Immature natural killer cell (primary cell): ENCODE data around the gene C12orf57. TPM values are rescaled to one million over a fixed set of nuclear protein-coding genes. Genes with fewer than 3 reads are reported as not detected.

Source experiments
- DNase-seq, 3 donors: peaks; one replicate each; pipeline ENCODE4 v3.0.0; 2022; ENCODE audit warnings: mixed read lengths in 1 of 3
- H3K27ac Mint-ChIP-seq, 6 donors: one replicate each; pipeline ENCODE4 v1.8.0; 2020; ENCODE audit warnings: mixed read lengths in 6 of 6, mild to moderate bottlenecking in 5 of 6, inconsistent platforms in 4 of 6, moderate library complexity in 3 of 6
- H3K27me3 Mint-ChIP-seq, 3 donors: one replicate each; pipeline ENCODE4 v1.8.0; 2020 to 2021; ENCODE audit warnings: low read depth in 3 of 3, mild to moderate bottlenecking in 3 of 3, mixed read lengths in 3 of 3, moderate library complexity in 3 of 3, inconsistent platforms in 1 of 3
- H3K36me3 Mint-ChIP-seq, 3 donors: one replicate each; pipeline ENCODE4 v1.8.0; 2020; ENCODE audit warnings: mixed read lengths in 3 of 3, inconsistent platforms in 2 of 3, mild to moderate bottlenecking in 2 of 3
- H3K4me1 Mint-ChIP-seq, 2 donors: one replicate each; pipeline ENCODE4 v1.8.0; 2020; ENCODE audit warnings: inconsistent platforms in 2 of 2, mild to moderate bottlenecking in 2 of 2, mixed read lengths in 2 of 2, moderate library complexity in 1 of 2
- H3K4me3 Mint-ChIP-seq, 5 donors: one replicate each; pipeline ENCODE4 v1.8.0; 2020; ENCODE audit warnings: mild to moderate bottlenecking in 5 of 5, mixed read lengths in 5 of 5, inconsistent platforms in 3 of 5, moderate library complexity in 3 of 5
- H3K9me3 Mint-ChIP-seq, 6 donors: one replicate each; pipeline ENCODE4 v1.8.0; 2020; ENCODE audit warnings: mild to moderate bottlenecking in 6 of 6, mixed read lengths in 6 of 6, inconsistent platforms in 4 of 6, moderate library complexity in 3 of 6
- polyA plus RNA-seq, 3 donors: library from polyadenylated mRNA; unstranded; fragments of 300-500 nt; fragmentation: Illumina TruSeq; gene quantifications; one replicate each; pipeline ENCODE4 v1.2.3, GENCODE V29; 2021

C12orf57 gene
- polyA plus RNA-seq, 3 donors from 2014 or later = 83.7 to 315 (median 170) TPM

GRCh38 chr12:6937481-6938352 lies 6.1 kb upstream of the C12orf57 start:
- peaks cover 0 to 1% (median under 1%) of the 10 kb centered on the region in 3 donors for H3K27me3 Mint-ChIP-seq
- peaks cover 0 to 8% (median 0%) of the 10 kb centered on the region in 3 donors for H3K36me3 Mint-ChIP-seq
- DNase-seq = peak; percentile 91 to 94 (median 94)
- H3K27ac Mint-ChIP-seq = peak overlapping the region; percentile 69 to 91 (median 86)
- H3K4me1 Mint-ChIP-seq = peaks cover 23 to 28% of the 10 kb centered on the region in 2 donors
- H3K4me3 Mint-ChIP-seq = peak overlapping the region; percentile 77 to 85 (median 84)
- no peaks in the 10 kb centered on the region for H3K9me3 Mint-ChIP-seq

DNA sequence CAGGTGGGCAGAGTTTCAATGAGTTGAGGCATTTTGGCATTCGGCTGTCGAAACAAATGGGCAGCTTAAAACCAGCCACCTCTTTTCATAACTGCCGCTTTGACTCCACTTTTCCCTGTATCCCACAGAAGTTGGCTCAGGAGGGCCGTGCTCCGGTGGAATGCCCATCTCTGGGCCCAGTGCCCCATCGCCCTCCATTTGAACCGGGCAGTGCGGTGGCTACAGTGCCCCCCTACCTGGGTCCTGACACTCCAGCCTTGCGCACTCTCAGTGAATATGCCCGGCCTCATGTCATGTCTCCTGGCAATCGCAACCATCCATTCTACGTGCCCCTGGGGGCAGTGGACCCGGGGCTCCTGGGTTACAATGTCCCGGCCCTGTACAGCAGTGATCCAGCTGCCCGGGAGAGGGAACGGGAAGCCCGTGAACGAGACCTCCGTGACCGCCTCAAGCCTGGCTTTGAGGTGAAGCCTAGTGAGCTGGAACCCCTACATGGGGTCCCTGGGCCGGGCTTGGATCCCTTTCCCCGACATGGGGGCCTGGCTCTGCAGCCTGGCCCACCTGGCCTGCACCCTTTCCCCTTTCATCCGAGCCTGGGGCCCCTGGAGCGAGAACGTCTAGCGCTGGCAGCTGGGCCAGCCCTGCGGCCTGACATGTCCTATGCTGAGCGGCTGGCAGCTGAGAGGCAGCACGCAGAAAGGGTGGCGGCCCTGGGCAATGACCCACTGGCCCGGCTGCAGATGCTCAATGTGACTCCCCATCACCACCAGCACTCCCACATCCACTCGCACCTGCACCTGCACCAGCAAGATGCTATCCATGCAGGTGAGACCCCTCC lies 5.2 kb upstream of the C12orf57 start:
- no peaks in the 10 kb centered on the region for H3K9me3 Mint-ChIP-seq
- peak overlapping the region; percentile 69 to 91 (median 88) for H3K27ac Mint-ChIP-seq
- H3K36me3 Mint-ChIP-seq = peaks cover 0 to 8% (median 0%) of the 10 kb centered on the region in 3 donors
- H3K27me3 Mint-ChIP-seq = peaks cover 2 to 5% (median 4%) of the 10 kb centered on the region in 3 donors
- no peak for DNase-seq
- peak overlapping the region in 4 of 5 donors; percentile 81 to 85 (median 84) for H3K4me3 Mint-ChIP-seq
- peaks cover 32 to 34% of the 10 kb centered on the region in 2 donors for H3K4me1 Mint-ChIP-seq

- no peak for DNase-seq
- Mint-ChIP-seq H3K4me1 (peaks cover 38 to 40% of the 10 kb centered on the region in 2 donors), H3K27me3 (peaks cover 6 to 11% (median 8%) of the 10 kb centered on the region in 3 donors), H3K9me3 (no peaks in the 10 kb centered on the region), H3K27ac (peak overlapping the region in 5 of 6 donors; percentile 51 to 90 (median 82)), H3K4me3 (peak overlapping the region in 4 of 5 donors; percentile 7 to 63 (median 26)), H3K36me3 (peaks cover 0 to 8% (median 0%) of the 10 kb centered on the region in 3 donors)
Measured at GRCh38 chr12:6939191-6939540, 4.7 kb upstream of the C12orf57 start.

DNA sequence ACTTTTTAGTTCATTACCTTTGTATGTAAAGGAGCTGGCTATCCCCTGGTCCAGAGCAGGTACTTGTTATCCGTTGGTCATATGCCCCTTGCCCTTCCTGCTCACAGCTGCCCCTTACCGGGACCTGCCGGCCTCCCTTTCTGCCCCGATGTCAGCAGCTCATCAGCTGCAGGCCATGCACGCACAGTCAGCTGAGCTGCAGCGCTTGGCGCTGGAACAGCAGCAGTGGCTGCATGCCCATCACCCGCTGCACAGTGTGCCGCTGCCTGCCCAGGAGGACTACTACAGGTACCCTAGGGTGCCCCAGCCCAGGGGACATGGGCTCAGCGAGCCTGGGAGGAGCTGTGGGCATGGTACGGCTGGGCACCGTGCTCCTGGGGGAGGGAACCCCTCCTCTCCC lies 2.6 kb upstream of the C12orf57 start:
- Mint-ChIP-seq H3K4me1 (peaks cover 53 to 56% of the 10 kb centered on the region in 2 donors), H3K36me3 (no peaks in the 10 kb centered on the region), H3K4me3 (no peak overlapping the region), H3K27ac (no peak overlapping the region), H3K9me3 (no peaks in the 10 kb centered on the region), H3K27me3 (peaks cover 8 to 16% (median 12%) of the 10 kb centered on the region in 3 donors)
- no peak for DNase-seq

- Mint-ChIP-seq H3K27ac (peak overlapping the region in 2 of 6 donors; percentile 96 to 97), H3K4me3 (no peak overlapping the region), H3K36me3 (no peaks in the 10 kb centered on the region), H3K27me3 (peaks cover 8 to 17% (median 12%) of the 10 kb centered on the region in 3 donors), H3K9me3 (no peaks in the 10 kb centered on the region), H3K4me1 (peaks cover 53 to 56% of the 10 kb centered on the region in 2 donors)
- DNase-seq = no peak
Measured at GRCh38 chr12:6941782-6942181, 2.0 kb upstream of the C12orf57 start.

DNA sequence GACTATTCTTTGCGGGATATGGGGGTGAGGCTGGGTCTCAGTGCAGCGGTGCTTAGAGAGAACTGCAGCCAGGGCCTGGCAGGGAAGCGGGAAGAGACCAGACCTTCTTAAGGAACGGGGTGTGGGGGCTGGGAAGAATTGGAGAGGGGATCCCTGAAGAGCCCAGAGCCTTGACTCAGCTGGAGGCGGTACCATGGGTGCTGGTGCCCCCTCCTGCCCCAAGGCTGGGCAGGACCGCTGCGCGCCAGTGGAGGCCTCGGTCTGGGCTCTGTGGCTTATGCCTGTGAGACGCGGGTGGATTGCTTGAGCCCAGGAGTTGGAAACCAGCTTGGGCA lies 1.5 kb upstream of the C12orf57 start:
- DNase-seq = no peak
- Mint-ChIP-seq H3K4me1 (peaks cover 56 to 59% of the 10 kb centered on the region in 2 donors), H3K4me3 (peak overlapping the region in 3 of 5 donors; percentile 20 to 57 (median 21)), H3K9me3 (no peaks in the 10 kb centered on the region), H3K36me3 (no peaks in the 10 kb centered on the region), H3K27me3 (peaks cover 8 to 22% (median 12%) of the 10 kb centered on the region in 3 donors), H3K27ac (peak overlapping the region; percentile 88 to 100 (median 96))

GRCh38 chr12:6943389-6943721 lies 467 bp upstream of the C12orf57 start:
- no peaks in the 10 kb centered on the region for H3K9me3 Mint-ChIP-seq
- peaks cover 8 to 22% (median 12%) of the 10 kb centered on the region in 3 donors for H3K27me3 Mint-ChIP-seq
- H3K36me3 Mint-ChIP-seq = no peaks in the 10 kb centered on the region
- peak overlapping the region; percentile 85 to 98 (median 93) for H3K4me3 Mint-ChIP-seq
- peak in 2 of 3 donors; percentile 89 to 91 for DNase-seq
- H3K4me1 Mint-ChIP-seq = peaks cover 60 to 64% of the 10 kb centered on the region in 2 donors
- H3K27ac Mint-ChIP-seq = peak overlapping the region; percentile 95 to 100 (median 96)

DNA sequence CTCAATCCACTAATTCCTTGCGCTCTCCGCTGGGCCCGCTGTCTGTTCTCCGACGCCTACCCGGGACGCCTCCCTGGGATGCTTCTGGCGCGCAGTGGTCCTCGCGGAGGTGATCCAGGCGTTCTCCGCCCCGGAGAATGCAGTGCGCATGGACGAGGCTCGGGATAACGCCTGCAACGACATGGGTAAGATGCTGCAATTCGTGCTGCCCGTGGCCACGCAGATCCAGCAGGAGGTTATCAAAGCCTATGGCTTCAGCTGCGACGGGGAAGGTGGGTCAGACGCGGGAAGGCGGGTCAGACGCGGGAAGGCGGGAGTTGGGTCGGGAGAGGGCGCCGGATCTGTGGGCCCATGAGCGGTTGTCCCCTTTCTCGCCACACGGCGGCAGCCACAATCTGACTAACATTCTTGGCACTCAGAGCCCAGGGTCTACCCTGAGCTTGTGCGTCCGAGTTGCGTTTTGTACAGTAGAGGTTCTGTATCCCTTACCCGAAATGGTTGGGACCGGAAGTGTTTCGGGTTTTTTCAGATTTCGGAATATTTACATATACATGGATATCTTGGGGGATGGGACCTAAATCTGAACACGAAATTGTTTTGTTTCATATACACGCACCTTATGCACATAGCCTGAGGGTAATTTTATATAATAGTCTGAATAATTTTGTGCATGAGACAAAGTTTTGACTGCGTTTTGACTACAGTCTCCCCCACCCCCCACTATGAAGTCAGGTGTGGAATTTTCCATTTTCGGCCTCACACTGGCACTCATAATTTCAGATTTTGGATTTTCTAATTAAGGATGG lies 762 bp downstream of the C12orf57 start:
- Mint-ChIP-seq H3K36me3 (no peaks in the 10 kb centered on the region), H3K4me3 (peak overlapping the region; percentile 85 to 98 (median 93)), H3K27me3 (peaks cover 8 to 26% (median 15%) of the 10 kb centered on the region in 3 donors), H3K9me3 (no peaks in the 10 kb centered on the region), H3K4me1 (peaks cover 70% of the 10 kb centered on the region in 2 donors), H3K27ac (peak overlapping the region; percentile 95 to 100 (median 96))
- DNase-seq = peak; percentile 82 to 85 (median 83)

DNA sequence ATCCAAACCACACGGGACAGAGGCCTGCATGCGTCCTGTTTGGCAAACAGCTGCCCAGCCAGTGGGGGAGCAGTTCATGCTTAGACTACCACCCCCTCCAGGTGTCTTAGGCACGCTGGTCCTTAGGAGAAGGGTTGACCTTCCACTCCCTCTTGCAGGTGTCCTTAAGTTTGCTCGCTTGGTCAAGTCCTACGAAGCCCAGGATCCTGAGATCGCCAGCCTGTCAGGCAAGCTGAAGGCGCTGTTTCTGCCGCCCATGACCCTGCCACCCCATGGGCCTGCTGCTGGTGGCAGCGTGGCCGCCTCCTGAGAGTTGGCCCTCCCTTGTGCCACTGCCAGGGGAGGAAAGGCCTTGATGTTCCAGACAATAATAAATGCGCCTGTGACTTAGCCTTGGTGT lies 1.8 kb downstream of the C12orf57 start:
- peak overlapping the region; percentile 85 to 98 (median 93) for H3K4me3 Mint-ChIP-seq
- H3K9me3 Mint-ChIP-seq = no peaks in the 10 kb centered on the region
- peaks cover 8 to 25% (median 15%) of the 10 kb centered on the region in 3 donors for H3K27me3 Mint-ChIP-seq
- no peaks in the 10 kb centered on the region for H3K36me3 Mint-ChIP-seq
- peak overlapping the region in 5 of 6 donors; percentile 31 to 100 (median 95) for H3K27ac Mint-ChIP-seq
- peaks cover 80% of the 10 kb centered on the region in 2 donors for H3K4me1 Mint-ChIP-seq
- DNase-seq = no peak

DNA sequence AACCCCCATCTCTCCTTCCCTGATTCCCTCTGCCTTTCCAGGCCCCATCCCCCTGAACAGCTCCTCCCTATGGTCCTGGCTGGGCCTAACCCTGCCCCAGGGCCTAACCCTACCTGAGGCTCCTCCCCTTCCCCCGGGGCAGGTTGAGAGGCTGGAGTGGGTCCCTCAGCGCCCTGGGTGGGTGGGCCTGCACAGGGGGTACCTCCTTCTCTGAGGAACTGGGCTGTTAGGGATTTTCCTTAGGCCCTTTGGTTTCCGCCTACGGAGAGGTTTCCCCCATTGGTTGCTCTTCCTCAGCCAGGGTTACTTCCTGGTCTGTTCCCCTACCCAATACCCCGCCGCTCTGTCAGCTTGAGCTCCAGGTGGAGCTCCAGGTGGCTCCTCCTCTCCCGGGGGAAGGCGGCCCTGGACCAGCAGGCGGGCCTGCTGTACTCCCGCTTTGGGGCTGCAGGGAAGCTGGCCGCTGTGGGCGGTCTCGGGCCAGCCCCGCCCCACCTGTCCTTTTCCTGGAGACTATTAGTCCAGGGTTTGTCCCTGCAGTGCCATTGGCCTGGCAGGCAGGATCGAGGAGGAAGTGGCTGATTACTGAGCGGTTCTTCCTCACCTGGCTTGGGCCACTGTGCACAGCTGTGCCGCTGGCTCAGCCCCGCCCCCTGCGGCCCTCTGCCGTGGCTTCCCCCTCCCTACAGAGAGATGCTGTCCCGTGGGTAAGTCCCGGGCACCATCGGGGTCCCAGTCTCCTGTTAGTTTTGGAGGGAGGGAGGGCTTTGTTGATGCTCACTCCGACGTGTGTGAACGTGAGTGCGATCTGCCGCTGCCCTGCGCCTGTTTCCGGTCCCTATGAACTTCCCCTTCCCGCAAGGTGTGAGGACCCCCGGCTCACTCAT lies 2.5 kb downstream of the C12orf57 start:
- Mint-ChIP-seq H3K4me3 (peak overlapping the region; percentile 77 to 96 (median 85)), H3K27me3 (peaks cover 8 to 25% (median 15%) of the 10 kb centered on the region in 3 donors), H3K4me1 (peaks cover 85 to 87% of the 10 kb centered on the region in 2 donors), H3K36me3 (no peaks in the 10 kb centered on the region), H3K9me3 (no peaks in the 10 kb centered on the region), H3K27ac (peak overlapping the region; percentile 46 to 100 (median 92))
- DNase-seq = peak; percentile 26 to 47 (median 44)

- Mint-ChIP-seq H3K4me3 (peak overlapping the region; percentile 77 to 85 (median 84)), H3K4me1 (peaks cover 86 to 87% of the 10 kb centered on the region in 2 donors), H3K36me3 (no peaks in the 10 kb centered on the region), H3K9me3 (no peaks in the 10 kb centered on the region), H3K27ac (peak overlapping the region; percentile 46 to 100 (median 92)), H3K27me3 (peaks cover 8 to 26% (median 15%) of the 10 kb centered on the region in 3 donors)
- DNase-seq = no peak
Measured at GRCh38 chr12:6946920-6947374, 3.1 kb downstream of the C12orf57 start.

DNA sequence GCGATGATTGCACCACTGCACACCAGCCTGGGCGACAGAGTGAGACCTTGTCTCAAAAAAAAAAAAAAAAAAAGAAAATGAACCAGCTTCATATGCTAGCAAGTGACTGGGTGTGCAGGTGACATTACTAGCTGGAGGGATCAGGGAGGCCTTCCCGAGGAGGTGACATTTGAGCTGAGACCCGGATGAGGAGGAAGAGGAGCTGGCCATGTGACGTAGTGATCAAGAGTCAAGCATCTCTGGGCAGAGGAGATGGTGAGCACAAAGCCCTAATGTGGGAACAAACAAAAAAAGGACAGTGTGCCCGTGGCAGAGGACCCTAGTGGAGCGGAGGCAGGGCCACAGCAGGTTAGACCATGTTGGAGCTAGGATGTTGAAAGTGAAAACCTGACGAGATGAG lies 3.8 kb downstream of the C12orf57 start:
- peak overlapping the region in 4 of 5 donors; percentile 38 to 82 (median 44) for H3K4me3 Mint-ChIP-seq
- H3K4me1 Mint-ChIP-seq = peaks cover 84 to 89% of the 10 kb centered on the region in 2 donors

More for the DNA sequence above, 3.8 kb downstream of the C12orf57 start:
- no peaks in the 10 kb centered on the region for H3K9me3 Mint-ChIP-seq
- peak overlapping the region; percentile 79 to 100 (median 92) for H3K27ac Mint-ChIP-seq
- peaks cover 8 to 29% (median 17%) of the 10 kb centered on the region in 3 donors for H3K27me3 Mint-ChIP-seq
- DNase-seq = no peak
- H3K36me3 Mint-ChIP-seq = peaks cover 0 to 3% (median 1%) of the 10 kb centered on the region in 3 donors
